Measurements from ENCODE around the gene IGFL3.
A peak's percentile ranks its signal among the peaks of the same experiment; 100 is the strongest.
"Not testable (repeated sequence)": the region's sequence is repeated elsewhere in the genome, so short reads cannot be mapped to it uniquely, and the experiment has no call there.

The IGFL3 gene

GRCh38 chr19:46124638-46125115, at the start of gene IGFL3:
TSS of gene IGFL3 (minus strand) at chr19:46124688. CDS start at chr19:46124649, 39 bp downstream.
- DNase-seq: peak; percentile 4

GRCh38 chr19:46173886-46174480, 49.5 kb upstream of the IGFL3 start:
- DNase-seq: no peak

- DNase-seq: no peak
Measured at GRCh38 chr19:46162731-46163130, 38.2 kb upstream of the IGFL3 start.

GRCh38 chr19:46161642-46162257, 37.3 kb upstream of the IGFL3 start:
- not testable (repeated sequence) for DNase-seq

GRCh38 chr19:46160233-46160775, 35.8 kb upstream of the IGFL3 start:
- no peak for DNase-seq

GRCh38 chr19:46159418-46160232, 35.1 kb upstream of the IGFL3 start:
- no peak for DNase-seq

- no peak for DNase-seq
Measured at GRCh38 chr19:46155237-46155636, 30.7 kb upstream of the IGFL3 start.

GRCh38 chr19:46150606-46151005, 26.1 kb upstream of the IGFL3 start:
- no peak for DNase-seq

GRCh38 chr19:46147791-46148288, 23.4 kb upstream of the IGFL3 start, which contains the start of gene IGFL2:
TSS of gene IGFL2 (plus strand) at chr19:46148238. CDS start at chr19:46148279, 41 bp downstream.
- DNase-seq: no peak

- no peak for DNase-seq
Measured at GRCh38 chr19:46147166-46147740, 22.8 kb upstream of the IGFL3 start.

GRCh38 chr19:46144756-46145155, 20.3 kb upstream of the IGFL3 start:
- DNase-seq: no peak

GRCh38 chr19:46142294-46142693, 17.8 kb upstream of the IGFL3 start:
- no peak for DNase-seq

GRCh38 chr19:46141421-46141820, 16.9 kb upstream of the IGFL3 start:
- DNase-seq: no peak

GRCh38 chr19:46137915-46138473, 13.5 kb upstream of the IGFL3 start:
- DNase-seq: no peak

GRCh38 chr19:46134527-46134926, 10.0 kb upstream of the IGFL3 start:
- no peak for DNase-seq

GRCh38 chr19:46133777-46134241, 9.3 kb upstream of the IGFL3 start:
- no peak for DNase-seq

GRCh38 chr19:46133101-46133627, 8.7 kb upstream of the IGFL3 start:
- DNase-seq: peak; percentile 41

GRCh38 chr19:46132508-46133100, 8.1 kb upstream of the IGFL3 start:
- no peak for DNase-seq

GRCh38 chr19:46131485-46132143, 7.1 kb upstream of the IGFL3 start:
- no peak for DNase-seq

- no peak for DNase-seq
Measured at GRCh38 chr19:46126086-46126580, 1.6 kb upstream of the IGFL3 start.

- DNase-seq: peak; percentile 5
Measured at GRCh38 chr19:46125447-46125846, 959 bp upstream of the IGFL3 start.
